SK-N-SH treated with all-trans-retinoic acid at 6 μM for 48 hours (cell line): Measurements from ENCODE around the gene HIF3A.

Experiments used
- CSDC2 ChIP-seq: fragments of 250-450 bp; sonication (Bioruptor Pico); IDR thresholded peaks from 2 replicates; pipeline ENCODE4 v1.5.0; 2020; ENCODE audit warnings: mild to moderate bottlenecking, moderate library complexity
- TCF4 ChIP-seq: fragments of 250-450 bp; sonication (Bioruptor Pico); IDR thresholded peaks from 2 replicates; pipeline ENCODE4 v1.8.0; 2021; ENCODE audit warnings: mild to moderate bottlenecking, moderate library complexity, borderline replicate concordance
- TSHZ2 ChIP-seq: fragments of 250-450 bp; sonication (Bioruptor Pico); IDR thresholded peaks from 2 replicates; pipeline ENCODE4 v1.5.0; 2020; ENCODE audit warnings: mild to moderate bottlenecking, moderate library complexity

DNA sequence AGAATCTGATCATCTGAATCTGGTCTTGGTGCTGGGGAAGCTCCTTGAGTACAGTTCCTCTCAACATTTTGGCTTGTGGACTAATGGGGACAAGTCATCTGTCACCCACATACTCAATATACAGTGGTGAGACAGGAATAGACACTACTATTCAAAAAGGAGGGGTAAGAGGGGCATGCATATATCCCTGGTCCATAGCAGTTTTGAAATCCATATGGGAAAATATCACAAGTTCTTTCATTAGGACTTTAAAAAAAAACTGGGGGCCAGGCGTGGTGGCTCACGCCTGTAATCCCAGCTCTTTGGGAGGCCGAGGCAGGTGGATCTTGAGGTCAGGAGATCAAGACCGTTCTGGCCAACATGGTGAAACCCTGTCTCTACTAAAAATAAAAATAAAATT is 29.8 kb downstream of the HIF3A start:
- no peak for TF ChIP-seq CSDC2 (CRISPR knock-in tag)
- TF ChIP-seq TSHZ2 (CRISPR knock-in tag), result no peak
- no peak for TF ChIP-seq TCF4
